Right kidney (tissue), 1 donor: ENCODE data around the gene AMPD1.

Source experiments
- DNase-seq: peaks from one replicate; pipeline ENCODE4 v3.0.0-alpha.2; 2016

The AMPD1 gene

DNA sequence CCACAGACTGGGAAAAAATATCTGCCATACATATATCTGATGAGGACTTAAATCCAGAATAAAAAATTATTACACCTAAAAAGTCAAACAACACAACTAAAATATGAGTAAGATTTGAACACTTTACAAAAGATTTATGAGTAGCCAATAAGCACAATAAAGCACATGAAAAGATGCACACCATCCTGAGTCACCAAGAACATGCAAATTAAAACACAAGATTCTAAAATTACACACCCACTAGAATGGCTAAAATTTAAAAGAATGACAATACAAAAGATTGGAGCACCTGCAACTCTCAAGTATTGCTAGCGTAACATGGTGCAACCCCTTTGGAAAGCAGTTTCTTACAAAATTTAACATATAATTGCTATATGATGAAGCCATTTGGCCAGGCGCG, 56.4 kb downstream of the AMPD1 start:
- no peak for DNase-seq

DNA sequence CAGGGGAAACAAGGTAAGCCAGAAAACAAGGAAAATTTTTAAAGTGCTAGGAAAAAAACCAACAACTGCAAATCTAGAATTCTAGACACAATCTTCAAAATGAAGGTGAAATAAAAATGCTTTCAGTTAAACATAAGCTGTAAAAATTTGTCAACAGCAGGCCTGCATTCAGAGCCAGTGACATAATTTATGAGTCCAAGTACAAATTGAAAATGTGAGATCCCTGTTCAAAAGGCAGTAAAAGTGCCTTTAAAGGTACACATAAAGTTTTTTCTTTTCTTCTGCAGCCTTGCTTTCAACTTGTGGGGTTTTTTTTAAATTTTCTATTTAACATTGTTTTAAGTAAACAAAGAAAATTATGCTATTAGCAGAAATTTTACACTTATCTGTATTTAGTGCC, 62.9 kb downstream of the AMPD1 start:
- no peak for DNase-seq

DNA sequence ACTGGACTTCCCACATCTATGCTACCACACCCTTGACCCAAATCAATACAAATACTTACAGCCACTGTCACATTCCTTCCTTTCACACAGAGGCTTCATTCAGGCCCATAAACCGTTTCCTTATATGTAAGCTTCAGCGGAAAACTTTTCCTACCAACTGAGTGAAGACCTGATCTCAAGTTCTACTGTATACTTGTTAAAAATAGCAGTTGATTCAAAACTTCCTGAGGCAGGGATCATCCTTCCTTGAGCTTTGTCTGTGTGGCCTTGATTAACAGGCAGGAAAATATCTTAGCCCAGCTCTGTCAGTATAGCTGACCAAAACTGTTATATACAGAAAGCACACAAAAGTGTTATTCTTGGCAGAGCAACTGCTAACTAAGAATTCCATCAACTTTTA, 68.2 kb downstream of the AMPD1 start:
- no peak for DNase-seq

DNA sequence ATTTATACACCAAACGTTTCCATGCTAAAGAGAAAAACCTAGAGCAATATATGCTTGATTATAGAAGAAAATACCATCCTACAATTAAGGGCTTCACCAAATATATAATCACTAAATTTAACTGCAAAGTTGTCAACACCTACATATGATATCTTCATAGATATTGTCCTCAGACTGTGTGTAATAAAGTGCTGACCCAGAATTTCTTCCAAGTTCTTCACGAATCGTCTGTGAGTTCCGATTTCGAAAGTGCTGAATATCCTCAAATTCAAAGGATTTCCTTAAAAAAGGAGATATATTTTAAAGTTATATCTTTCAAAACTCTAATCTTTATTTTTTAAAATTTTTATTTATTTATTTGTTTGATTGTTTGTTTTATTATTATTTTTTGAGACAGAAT, 72.0 kb downstream of the AMPD1 start:
- no peak for DNase-seq
